Epithelial cell of esophagus (primary cell): ENCODE data around the gene CHN2.

ENCODE experiments used
- DNase-seq: peaks from one replicate; pipeline ENCODE4 v3.0.0; 2010; ENCODE audit warnings: low read depth
- H3K4me3 ChIP-seq: 2 replicates; pipeline ENCODE4 v1.5.1; 2011; ENCODE audit warnings: mild to moderate bottlenecking, low read length, control low read depth
- CTCF ChIP-seq: IDR thresholded peaks from 2 replicates; pipeline ENCODE4 v1.5.1; 2011; ENCODE audit warnings: low read depth, mild to moderate bottlenecking, low read length, control low read depth, inconsistent platforms; ENCODE audit not compliant: insufficient read depth; ENCODE audit errors: missing control alignments

Gene CHN2

GRCh38 chr7:29308424-29308823 lies 113.8 kb downstream of the CHN2 start:
- H3K4me3 ChIP-seq = no peak overlapping the region
- no peak for TF ChIP-seq CTCF
- DNase-seq = no peak

DNA sequence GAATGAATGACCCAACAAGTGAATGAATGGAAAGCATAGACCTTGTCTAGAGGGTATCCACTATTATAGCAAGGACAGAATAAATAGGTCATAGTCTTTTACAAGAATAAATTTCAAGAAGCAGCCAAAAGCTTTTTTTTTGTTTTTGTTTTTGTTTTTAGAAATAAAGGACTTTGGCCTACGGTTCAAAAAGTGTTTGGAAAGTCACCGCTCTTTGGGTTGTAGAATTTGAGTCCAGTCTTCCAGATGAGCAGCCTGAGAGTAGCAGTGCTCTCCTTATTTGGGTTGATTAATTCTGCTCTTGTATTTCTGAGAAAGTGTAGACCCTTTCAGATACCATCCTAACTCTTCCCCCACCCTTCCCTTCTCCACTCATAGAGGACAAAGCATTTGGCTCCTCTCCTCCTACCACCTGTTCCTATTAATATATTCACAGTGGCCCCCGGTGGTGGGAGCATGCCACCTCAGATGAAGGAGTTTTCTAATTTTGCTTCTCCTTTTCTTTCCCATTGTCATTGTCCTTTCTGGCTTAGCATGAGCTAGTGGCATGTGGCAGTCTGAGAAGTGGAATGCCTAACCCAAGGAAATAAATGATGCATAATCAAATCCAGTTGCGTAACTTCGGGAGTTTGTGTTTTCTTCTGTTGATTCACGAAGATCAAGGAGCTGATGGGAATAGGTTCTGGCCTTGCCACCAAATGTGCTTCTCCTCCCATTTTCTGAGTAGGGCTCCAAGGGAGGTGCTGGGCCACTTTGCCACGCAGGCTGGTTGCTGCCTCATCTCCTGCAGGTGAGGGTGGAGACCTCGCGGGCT lies 114.7 kb downstream of the CHN2 start:
- H3K4me3 ChIP-seq = no peak overlapping the region
- no peak for TF ChIP-seq CTCF
- peak; percentile 23 for DNase-seq

GRCh38 chr7:29310625-29311024 lies 116.0 kb downstream of the CHN2 start:
- no peak for TF ChIP-seq CTCF
- H3K4me3 ChIP-seq = no peak overlapping the region
- DNase-seq = no peak

GRCh38 chr7:29311314-29311713 lies 116.7 kb downstream of the CHN2 start:
- no peak overlapping the region for H3K4me3 ChIP-seq
- no peak for TF ChIP-seq CTCF

DNA sequence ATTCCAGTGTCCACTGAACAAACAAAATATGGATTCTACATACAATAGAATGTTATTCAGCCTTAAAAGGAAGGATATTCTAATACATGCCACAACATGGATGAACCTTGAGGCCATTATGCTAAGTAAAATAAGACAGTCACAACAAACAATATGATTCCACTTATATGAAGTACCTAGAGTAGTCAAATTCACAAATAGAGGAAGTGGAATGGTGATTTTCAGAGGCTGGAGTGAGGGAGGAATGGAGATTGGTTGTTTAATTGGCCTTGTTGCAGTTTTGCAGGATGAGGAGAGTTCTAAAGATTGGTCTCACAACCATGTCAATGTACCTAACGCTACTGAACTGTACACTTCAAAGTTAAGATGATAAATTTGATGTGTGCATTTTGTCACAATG lies 119.6 kb downstream of the CHN2 start:
- no peak for DNase-seq
- no peak for TF ChIP-seq CTCF
- H3K4me3 ChIP-seq = no peak overlapping the region

More at GRCh38 chr7:29311314-29311713, 116.7 kb downstream of the CHN2 start:
- DNase-seq = no peak

- TF ChIP-seq CTCF = no peak
- no peak overlapping the region for H3K4me3 ChIP-seq
- DNase-seq = no peak
These were observed 120.7 kb downstream of the CHN2 start for GRCh38 chr7:29315122-29315891.
